Heart left ventricle (tissue), 16 donors: ENCODE data around the gene LTB. TPM values are rescaled to one million over a fixed set of nuclear protein-coding genes. Genes with fewer than 3 reads are reported as not detected.

ENCODE experiments used
- ATAC-seq, 4 donors: fragments of 200-7000 bp; cut with Tn5 transposase; one replicate each; pipeline ENCODE4 v1.9.1; 2020 to 2022; ENCODE audit warnings: moderate library complexity in 4 of 4, mild to moderate bottlenecking in 3 of 4, moderate number of reproducible peaks in 1 of 4
- DNase-seq, 5 donors: peaks; one replicate each; pipeline ENCODE4 v3.0.0-alpha.2; 2020
- H3K27ac ChIP-seq, 12 donors: fragments of 200-600 bp; sonication (generic) in 4 of 12; one replicate each; pipeline versions ENCODE4 v1.5.0 to v1.8.0; 2016 to 2022; ENCODE audit warnings: mild to moderate bottlenecking in 2 of 12
- H3K27me3 ChIP-seq, 9 donors: fragments of 200-600 bp; sonication (generic) in 2 of 9; one replicate each; pipeline versions ENCODE4 v1.5.1 to v1.8.0; 2016 to 2022; ENCODE audit warnings: mild to moderate bottlenecking in 3 of 9
- H3K36me3 ChIP-seq, 9 donors: fragments of 200-600 bp; sonication (generic) in 2 of 9; one replicate each; pipeline versions ENCODE4 v1.5.0 to v1.8.0; 2018 to 2022; ENCODE audit warnings: mild to moderate bottlenecking in 2 of 9
- H3K4me1 ChIP-seq, 12 donors: fragments of 200-600 bp; sonication (generic) in 4 of 12; one replicate each; pipeline versions ENCODE4 v1.5.0 to v1.8.0; 2016 to 2022; ENCODE audit warnings: mild to moderate bottlenecking in 3 of 12
- H3K4me3 ChIP-seq, 12 donors: fragments of 200-600 bp; sonication (generic) in 4 of 12; one replicate each; pipeline versions ENCODE4 v1.5.0 to v1.8.0; 2017 to 2022; ENCODE audit warnings: mild to moderate bottlenecking in 9 of 12, moderate library complexity in 4 of 12
- H3K9me3 ChIP-seq, 12 donors: fragments of 200-600 bp; sonication (generic) in 4 of 12; one replicate each; pipeline versions ENCODE4 v1.5.0 to v1.8.0; 2016 to 2022; ENCODE audit warnings: mild to moderate bottlenecking in 1 of 12
- POLR2A ChIP-seq, 2 donors: fragments of 450-650 bp; IDR thresholded peaks; one replicate each; pipeline ENCODE4 v1.6.1; 2017; ENCODE audit warnings: antibody characterized with exemption in 2 of 2, mild to moderate bottlenecking in 2 of 2, moderate library complexity in 2 of 2
- WGBS, 4 donors: extraction: QIAGEN DNeasy Blood & Tissue Kit in 2 of 4; methylation state at CpG; one replicate each; pipeline versions ENCODE4 v1.1.5 to v1.1.7; 2013 to 2018; 5-methylcytosine and 5-hydroxymethylcytosine counted together
- intact Hi-C, 10 donors: fragments of 100-400 bp; cut with DNase I; formaldehyde crosslinking; loops; one replicate each; pipeline versions ENCODE4 v1.11.1 to v1.14.2; 2022
- polyA plus RNA-seq, 2 donors: library from polyadenylated mRNA; stranded (reverse); fragments of 200-250 nt; gene quantifications; one replicate each; pipeline ENCODE4 v1.2.3, GENCODE V29; 2013
- total RNA-seq, 9 donors: library from RNA; depleted of rRNA in 2 of 9; stranded (reverse); fragments of >200 nt in 2 of 9; fragmentation: NEBNext Ultra II Directional in 3 of 9; extraction: Animal tissue kit (Norgen Biotek cat#: 25700) in 3 of 9; gene quantifications; one replicate each; pipeline versions ENCODE4 v1.1.0 to v1.2.4, GENCODE V29; 2016 to 2023
- TF ChIP-seq, protein P1 (sequence below), 12 donors: fragments of 200-600 bp; sonication (generic) in 4 of 12; IDR thresholded peaks; one replicate each; pipeline versions ENCODE4 v1.5.0 to v1.8.0; 2018 to 2022; ENCODE audit warnings: antibody characterized with exemption in 12 of 12, mild to moderate bottlenecking in 5 of 12
- donor health status: ischemic (EF 13 %, LVEDD 7.1; RV severe dilation, severe dysfunction).
- donor health status: healthy with polysubstance abuse.
- donor health status: DM: no; HTN: yes; CAD: no.
- donor health status: DM: no; HTN: no; CAD: no.
- donor health status: ischemic (EF 25% LVEDD 6.9; RV normal size, moderate dysfunction).
- donor health status: ischemic (EF 25% LVEDD 5.7; RV mildly dilated, moderate dysfunction).
- donor health status: healthy.
- donor health status: DM: yes; HTN: yes; CAD: no.
- donor health status: ischemic (EF 35%, LVEDD 5.7; RV mildly dilated, moderate dysfunction).
- donor health status: nonischemic (EF 11% LVEDD 7.7; RV severe dilation, severe dysfunction).
- donor health status: DM: yes; HTN: yes; CAD: no.
- donor health status: PGD.
- donor health status: ischemic (EF 29% LVEDD 5.4; RV normal size, mild dysfunction).
- donor health status: nonischemic (EF 23%, LVEDD 6.1; RV moderate dilation, normal function).

The LTB gene
- total and polyA plus RNA-seq, 11 donors, result 0.30 to 15.6 (median 0.85) TPM; not detected in 4

DNA sequence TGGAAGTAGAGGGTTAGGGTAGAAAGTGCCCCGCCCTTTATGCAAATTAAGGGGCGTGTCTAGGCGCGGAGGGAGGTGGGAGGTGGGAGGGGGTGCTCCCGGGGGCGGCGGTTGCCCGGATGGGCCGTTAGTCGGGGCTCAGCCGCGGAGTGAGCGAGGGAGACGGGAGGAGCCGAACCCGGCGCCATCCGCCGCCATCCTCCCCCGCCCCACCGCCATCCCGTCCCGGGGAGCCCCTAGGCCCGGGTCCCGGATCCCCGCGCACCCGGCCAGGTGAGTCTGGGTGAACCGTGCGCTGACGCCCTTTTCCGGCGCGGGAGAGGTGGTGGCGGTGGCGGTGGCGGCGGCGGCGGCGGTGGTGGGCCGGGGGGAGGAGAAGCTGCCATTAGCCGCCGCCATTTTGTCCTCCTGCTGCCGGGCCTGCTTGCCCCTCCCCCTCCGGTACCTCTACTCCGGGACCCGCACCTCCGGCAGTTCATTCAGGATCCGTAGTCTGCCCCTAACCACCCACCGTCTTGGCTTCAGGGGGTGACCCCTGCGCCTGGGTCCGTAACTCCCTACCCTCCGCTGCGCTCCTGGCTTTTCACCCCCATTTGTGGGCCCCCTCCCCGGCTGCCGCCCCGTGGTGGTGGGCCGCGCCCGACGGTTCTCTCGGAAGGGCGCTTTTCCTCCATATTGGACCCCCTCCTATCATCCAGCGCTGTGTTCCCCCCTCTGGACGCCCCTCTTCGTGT is 38.5 kb upstream of the LTB start, which contains the start of gene PRRC2A:
TSS of gene PRRC2A (plus strand) at position 130 of the 734 bp plus-strand sequence. CDS start 2,075 bp downstream, outside the sequence.
- H3K36me3 ChIP-seq, result peaks cover 4 to 35% (median 32%) of the 10 kb centered on the region in 9 donors
- intact Hi-C loops, result loop anchor here in 5 of 10 donors (1.0 to 5.0 kb wide), 3 partner anchors 32 to 45 kb away; partner anchors contain the start of genes BAG6 (in 3 of the 5) and APOM (in 1 of the 5)
- DNase-seq (peak in 4 of 5 donors; percentile 81 to 95 (median 82)), ATAC-seq (peak in 3 of 4 donors; percentile 16 to 93 (median 60))
- H3K27me3 ChIP-seq, result no peaks in the 10 kb centered on the region
- H3K4me1 ChIP-seq, result peaks cover 0 to 32% (median 21%) of the 10 kb centered on the region in 12 donors
- peak within 1 kb of the TSS; percentile 52 to 97 (median 87) for H3K4me3 ChIP-seq
- TF ChIP-seq POLR2A (IDR thresholded peaks at IDR 0.05), result peak; percentile 23 to 57
- TF ChIP-seq, protein P1, sequence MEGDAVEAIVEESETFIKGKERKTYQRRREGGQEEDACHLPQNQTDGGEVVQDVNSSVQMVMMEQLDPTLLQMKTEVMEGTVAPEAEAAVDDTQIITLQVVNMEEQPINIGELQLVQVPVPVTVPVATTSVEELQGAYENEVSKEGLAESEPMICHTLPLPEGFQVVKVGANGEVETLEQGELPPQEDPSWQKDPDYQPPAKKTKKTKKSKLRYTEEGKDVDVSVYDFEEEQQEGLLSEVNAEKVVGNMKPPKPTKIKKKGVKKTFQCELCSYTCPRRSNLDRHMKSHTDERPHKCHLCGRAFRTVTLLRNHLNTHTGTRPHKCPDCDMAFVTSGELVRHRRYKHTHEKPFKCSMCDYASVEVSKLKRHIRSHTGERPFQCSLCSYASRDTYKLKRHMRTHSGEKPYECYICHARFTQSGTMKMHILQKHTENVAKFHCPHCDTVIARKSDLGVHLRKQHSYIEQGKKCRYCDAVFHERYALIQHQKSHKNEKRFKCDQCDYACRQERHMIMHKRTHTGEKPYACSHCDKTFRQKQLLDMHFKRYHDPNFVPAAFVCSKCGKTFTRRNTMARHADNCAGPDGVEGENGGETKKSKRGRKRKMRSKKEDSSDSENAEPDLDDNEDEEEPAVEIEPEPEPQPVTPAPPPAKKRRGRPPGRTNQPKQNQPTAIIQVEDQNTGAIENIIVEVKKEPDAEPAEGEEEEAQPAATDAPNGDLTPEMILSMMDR (IDR thresholded peaks at IDR 0.05), result no peak
- 0 to 1% (median 1%) methylated on average over 26 to 67 of the region's 67 CpGs for WGBS, 4 donors
- H3K9me3 ChIP-seq, result no peaks in the 10 kb centered on the region
- H3K27ac ChIP-seq, result peak within 1 kb of the TSS; percentile 90 to 99 (median 96)

DNA sequence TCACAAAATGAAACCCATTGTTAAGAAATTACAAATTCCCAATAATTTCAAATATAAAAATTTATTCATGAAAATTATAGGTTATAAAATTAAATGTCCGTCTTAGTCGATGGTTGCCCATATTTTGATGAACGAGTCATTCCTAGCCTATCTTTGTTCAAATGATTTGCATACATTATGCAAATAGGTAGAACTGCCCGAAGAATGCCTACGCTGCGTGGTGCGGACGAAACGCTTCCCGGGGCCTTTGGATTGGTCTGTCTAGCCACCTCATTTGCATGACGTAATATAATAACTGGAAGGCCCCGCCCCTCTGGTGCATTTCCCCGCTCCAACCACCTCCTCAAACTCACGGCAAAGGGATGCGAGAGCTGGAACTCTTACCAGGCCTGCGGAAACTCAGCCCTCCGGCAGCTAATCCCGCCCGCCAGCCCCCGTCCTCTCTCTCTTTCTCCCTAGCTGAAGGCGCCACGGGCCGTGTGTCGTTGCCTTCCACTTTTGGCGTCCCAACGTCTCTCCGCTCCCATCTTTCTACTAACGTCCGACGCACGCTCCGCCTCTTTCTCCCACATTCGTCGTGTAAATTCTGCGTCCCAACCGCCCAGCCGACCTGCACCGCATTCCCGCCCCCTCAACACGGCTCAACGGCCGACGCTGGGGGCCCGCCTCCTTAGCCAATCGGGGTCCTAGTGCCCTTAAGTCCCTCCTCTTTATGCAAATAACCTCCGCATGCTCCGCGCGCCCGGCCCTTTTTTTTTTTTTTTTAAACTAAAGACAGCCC is 37.8 kb upstream of the LTB start:
- peaks cover 0 to 32% (median 21%) of the 10 kb centered on the region in 12 donors for H3K4me1 ChIP-seq
- WGBS, 4 donors, result 0 to 1% (median 0%) methylated on average over 50 of the region's 50 CpGs
- H3K36me3 ChIP-seq, result peaks cover 2 to 28% (median 24%) of the 10 kb centered on the region in 9 donors
- intact Hi-C loops, result loop anchor here in 5 of 10 donors (1.0 to 5.0 kb wide), 3 partner anchors 32 to 45 kb away; partner anchors contain the start of genes BAG6 (in 3 of the 5) and APOM (in 1 of the 5)
- TF ChIP-seq, protein P1 (IDR thresholded peaks at IDR 0.05), result no peak
- TF ChIP-seq POLR2A (IDR thresholded peaks at IDR 0.05), result peak; percentile 52 to 87
- ATAC-seq (peak; percentile 91 to 97 (median 96)), DNase-seq (peak; percentile 97 to 99 (median 98))
- peak overlapping the region in 11 of 12 donors; percentile 60 to 97 (median 87) for H3K4me3 ChIP-seq
- H3K9me3 ChIP-seq, result no peaks in the 10 kb centered on the region
- no peaks in the 10 kb centered on the region for H3K27me3 ChIP-seq
- H3K27ac ChIP-seq, result peak overlapping the region; percentile 86 to 99 (median 96)

DNA sequence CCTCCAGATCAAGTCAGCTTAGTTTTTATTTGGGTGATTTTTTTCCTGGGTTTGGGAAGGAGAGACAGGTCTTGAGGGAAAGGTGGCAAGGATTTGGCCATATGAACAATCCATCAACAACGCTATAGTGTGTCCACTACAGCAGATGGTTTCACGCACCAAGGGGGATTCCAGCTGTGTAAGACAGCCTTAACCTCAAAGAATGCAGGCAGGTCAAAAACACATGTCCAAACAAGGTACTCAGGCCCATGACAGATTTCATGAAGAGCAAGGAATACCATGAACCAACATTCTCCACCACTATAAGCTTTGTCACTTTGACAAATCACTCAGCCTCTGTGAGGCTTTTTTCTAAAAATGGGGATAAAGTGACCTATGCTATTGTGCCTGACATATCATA is 34.8 kb upstream of the LTB start:
- 87 to 93% (median 92%) methylated on average over 2 of the region's 2 CpGs for WGBS, 4 donors
- H3K4me1 ChIP-seq, result peaks cover 0 to 31% (median 13%) of the 10 kb centered on the region in 12 donors
- DNase-seq, result no peak
- H3K27me3 ChIP-seq, result no peaks in the 10 kb centered on the region
- no peak for ATAC-seq
- no peak for TF ChIP-seq POLR2A (IDR thresholded peaks at IDR 0.05)
- TF ChIP-seq, protein P1 (IDR thresholded peaks at IDR 0.05), result no peak
- no peaks in the 10 kb centered on the region for H3K9me3 ChIP-seq
- peak overlapping the region in 1 of 12 donors; percentile 59 for H3K4me3 ChIP-seq
- H3K36me3 ChIP-seq, result peaks cover 0 to 1% (median 0%) of the 10 kb centered on the region in 9 donors
- intact Hi-C loops, result no loop called here
- no peak overlapping the region for H3K27ac ChIP-seq
